CD4-positive, alpha-beta T cell treated with Interleukin-15 for 4 hours (primary cell): ENCODE results near the gene ORC4.
A peak's percentile ranks its signal among the peaks of the same experiment; 100 is the strongest.

Source experiments
- DNase-seq: peaks from one replicate; pipeline ENCODE4 v3.0.0-alpha.2; 2020; ENCODE audit warnings: low spot score

The ORC4 gene

GRCh38 chr2:147933931-147934330 lies 86.6 kb downstream of the ORC4 start:
- DNase-seq, result no peak

- DNase-seq, result no peak
Measured at GRCh38 chr2:147927053-147927588, 93.4 kb downstream of the ORC4 start.

- DNase-seq, result no peak
Measured at GRCh38 chr2:147925886-147926285, 94.7 kb downstream of the ORC4 start.

- DNase-seq, result no peak
Measured at GRCh38 chr2:147924647-147925046, 95.9 kb downstream of the ORC4 start.

GRCh38 chr2:147923846-147924245 lies 96.7 kb downstream of the ORC4 start:
- DNase-seq, result no peak

- no peak for DNase-seq
Measured at GRCh38 chr2:147917161-147917560, 103.4 kb downstream of the ORC4 start.

GRCh38 chr2:147916723-147917122 lies 103.8 kb downstream of the ORC4 start:
- DNase-seq, result no peak

- no peak for DNase-seq
Measured at GRCh38 chr2:147916067-147916466, 104.5 kb downstream of the ORC4 start.

- DNase-seq, result no peak
Measured at GRCh38 chr2:147913701-147914480, 106.6 kb downstream of the ORC4 start.

GRCh38 chr2:147910990-147911473 lies 109.5 kb downstream of the ORC4 start:
- peak; percentile 67 for DNase-seq

- DNase-seq, result no peak
Measured at GRCh38 chr2:147909178-147909577, 111.4 kb downstream of the ORC4 start.

- DNase-seq, result no peak
Measured at GRCh38 chr2:147904051-147904450, 116.5 kb downstream of the ORC4 start.

- no peak for DNase-seq
Measured at GRCh38 chr2:147888680-147889079, 131.9 kb downstream of the ORC4 start.

- DNase-seq, result no peak
Measured at GRCh38 chr2:147886136-147886535, 134.4 kb downstream of the ORC4 start.

- no peak for DNase-seq
Measured at GRCh38 chr2:147884830-147885229, 135.7 kb downstream of the ORC4 start.

- DNase-seq, result no peak
Measured at GRCh38 chr2:147882631-147883030, 137.9 kb downstream of the ORC4 start.
